UCSD-AML1 (cell line): ENCODE data around the gene ZNF644.
"Not testable (repeated sequence)": the region's sequence is repeated elsewhere in the genome, so short reads cannot be mapped to it uniquely, and the experiment has no call there.

Experiments
- DNase-seq: peaks from one replicate; lab custom pipeline; 2025; ENCODE audit not compliant: unreplicated experiment; lab: John Stamatoyannopoulos, UW

Gene ZNF644

DNA sequence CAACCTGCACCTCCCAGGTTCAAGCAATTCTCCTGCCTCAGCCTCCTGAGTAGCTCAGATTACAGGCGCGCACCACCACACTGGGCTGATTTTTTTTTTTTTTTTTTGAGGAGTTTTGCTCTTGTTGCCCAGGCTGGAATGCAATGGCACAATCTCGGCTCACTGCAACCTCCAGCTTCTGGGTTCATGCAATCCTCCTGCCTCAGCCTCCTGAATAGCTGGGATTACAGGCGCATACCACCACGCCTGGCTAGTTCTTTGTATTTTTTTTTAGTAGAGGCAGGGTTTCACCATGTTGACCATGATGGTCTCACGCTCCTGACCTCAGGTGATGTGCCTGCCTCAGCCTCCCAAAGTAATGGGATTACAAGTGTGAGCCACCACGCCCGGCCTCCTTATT is 93.6 kb downstream of the ZNF644 start:
- DNase-seq: not testable (repeated sequence)

DNA sequence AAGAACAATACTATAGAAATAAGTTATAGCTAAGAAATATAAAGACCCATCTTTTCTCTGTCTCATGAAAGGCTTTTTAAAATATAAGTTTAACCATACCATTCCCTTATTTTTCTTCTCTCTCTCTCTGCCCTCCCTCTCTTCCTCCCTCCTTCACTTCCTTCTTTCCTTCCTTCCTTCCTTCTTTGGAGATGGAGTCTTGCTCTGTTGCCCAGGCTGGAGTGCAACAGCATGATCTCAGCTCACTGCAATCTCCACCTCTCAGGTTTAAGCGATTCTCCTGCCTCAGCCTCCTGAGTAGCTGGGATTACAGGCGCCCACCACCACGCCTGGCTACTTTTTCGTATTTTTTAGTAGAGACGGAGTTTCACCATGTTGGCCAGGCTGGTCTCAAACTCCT is 94.2 kb downstream of the ZNF644 start:
- not testable (repeated sequence) for DNase-seq

DNA sequence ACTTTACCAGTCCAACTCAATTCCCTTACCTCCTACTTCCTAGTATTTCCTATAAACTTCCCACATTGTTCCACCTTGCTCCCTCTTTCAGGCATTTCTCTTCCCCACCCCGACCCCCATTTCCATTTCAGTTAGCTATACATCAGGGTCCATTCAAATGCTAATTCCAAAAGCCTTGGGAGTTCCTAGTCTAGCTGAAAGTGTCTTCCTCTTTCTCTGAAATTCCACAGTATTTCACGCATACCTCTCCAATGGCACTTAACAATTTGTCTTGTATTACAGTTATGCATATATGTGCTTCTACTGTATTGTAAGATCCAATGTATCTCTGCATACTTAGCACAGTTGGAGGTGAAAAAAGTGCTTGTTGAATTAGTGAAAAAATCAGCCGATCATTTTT is 94.9 kb downstream of the ZNF644 start:
- DNase-seq: no peak

DNA sequence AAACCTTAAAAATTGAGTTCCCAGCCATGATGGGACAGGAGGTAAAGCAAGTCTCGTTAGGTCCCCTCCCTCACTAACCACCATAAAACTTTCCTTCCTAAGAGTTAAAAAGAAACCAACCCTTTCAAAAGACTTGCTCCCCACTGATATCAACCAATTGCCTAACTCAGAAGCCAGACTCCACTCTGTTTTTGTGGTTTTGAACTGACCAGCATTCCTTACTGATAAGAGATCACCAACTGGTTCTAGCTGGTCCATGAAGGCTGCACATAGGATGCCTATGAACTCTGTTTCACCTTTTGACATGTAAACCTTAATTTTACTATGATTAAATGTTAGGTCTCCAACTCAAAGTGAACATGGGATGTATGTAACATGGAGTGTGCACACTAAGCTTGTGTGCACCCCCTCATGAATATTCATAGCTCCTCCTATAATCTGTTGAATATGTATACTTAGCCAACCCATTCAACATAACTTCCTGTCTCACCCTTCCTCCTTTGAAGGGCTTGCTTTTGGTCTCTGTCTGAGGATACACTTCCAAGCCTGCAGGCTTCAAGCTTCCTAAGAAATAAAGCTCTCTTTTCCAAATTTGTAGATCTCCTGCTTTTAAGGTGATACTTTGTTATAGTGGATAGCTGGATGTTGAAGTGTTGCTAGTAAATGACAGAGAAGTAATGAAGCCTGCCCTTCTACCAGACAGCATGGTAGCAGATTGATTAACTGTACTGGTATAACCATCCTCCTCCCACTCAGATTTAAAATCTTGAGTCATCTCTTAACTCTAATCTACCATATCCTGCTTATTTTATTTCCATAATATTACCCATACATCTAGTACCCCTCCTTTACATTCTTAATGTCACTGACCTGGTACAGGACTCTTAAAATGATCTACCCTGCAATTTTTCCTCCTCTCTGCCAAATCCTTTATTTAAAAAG is 95.6 kb downstream of the ZNF644 start:
- DNase-seq: no peak

DNA sequence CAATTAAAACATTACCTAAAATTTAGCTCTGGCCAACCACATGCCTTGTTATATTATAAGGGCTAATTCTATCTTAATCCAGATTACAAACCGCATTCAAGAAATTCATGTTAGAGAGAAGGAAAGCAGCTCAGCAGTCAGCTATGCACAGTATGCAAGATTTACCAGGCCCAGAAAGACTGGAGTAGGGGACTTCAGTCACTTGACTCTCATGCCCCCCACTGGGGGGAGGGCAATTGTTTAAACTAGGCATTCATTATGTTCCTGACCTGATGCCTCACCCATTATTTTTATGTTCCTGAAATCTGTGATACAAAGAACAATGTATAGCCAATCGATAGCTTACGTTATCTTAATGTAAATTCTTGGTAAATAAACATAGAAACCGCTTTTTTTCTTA is 96.9 kb downstream of the ZNF644 start:
- DNase-seq: no peak

DNA sequence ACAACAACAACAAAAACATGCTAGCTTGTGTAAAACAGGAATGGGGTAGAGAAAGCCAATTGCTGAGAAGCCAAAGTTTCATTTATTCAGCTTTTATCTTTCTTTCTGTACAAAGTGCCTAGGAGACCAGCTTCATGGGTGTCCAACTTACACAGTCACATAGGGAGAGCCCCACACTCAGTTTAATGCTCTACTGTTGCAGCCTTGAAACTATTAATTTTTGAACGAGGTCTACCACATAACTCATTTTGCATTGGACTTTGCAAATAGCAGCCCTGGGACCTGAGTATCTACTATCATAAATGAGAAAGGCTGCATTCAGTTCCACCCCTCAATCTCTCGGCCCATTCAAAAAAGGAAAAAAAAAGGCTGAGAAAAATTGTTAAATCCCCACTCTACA is 98.8 kb downstream of the ZNF644 start:
- no peak for DNase-seq

DNA sequence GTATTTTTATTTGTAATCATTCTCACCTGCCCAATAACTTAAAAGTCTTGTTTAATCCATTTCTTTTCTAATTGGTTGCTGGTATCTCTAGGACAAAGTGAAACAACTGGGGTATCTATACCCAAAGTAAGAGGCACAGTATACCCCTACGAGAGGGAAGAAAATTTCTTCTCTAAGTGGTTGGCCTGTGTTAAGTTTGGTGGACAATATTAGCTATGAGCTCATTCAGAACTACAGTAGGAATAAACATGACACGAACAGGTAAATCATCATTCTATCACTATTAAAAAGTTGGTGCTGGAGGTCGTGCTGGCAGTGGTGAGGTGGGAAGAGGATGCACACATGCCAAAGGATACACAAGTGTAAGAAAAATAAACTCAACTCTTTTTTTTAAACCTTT is 99.6 kb downstream of the ZNF644 start:
- DNase-seq: no peak

DNA sequence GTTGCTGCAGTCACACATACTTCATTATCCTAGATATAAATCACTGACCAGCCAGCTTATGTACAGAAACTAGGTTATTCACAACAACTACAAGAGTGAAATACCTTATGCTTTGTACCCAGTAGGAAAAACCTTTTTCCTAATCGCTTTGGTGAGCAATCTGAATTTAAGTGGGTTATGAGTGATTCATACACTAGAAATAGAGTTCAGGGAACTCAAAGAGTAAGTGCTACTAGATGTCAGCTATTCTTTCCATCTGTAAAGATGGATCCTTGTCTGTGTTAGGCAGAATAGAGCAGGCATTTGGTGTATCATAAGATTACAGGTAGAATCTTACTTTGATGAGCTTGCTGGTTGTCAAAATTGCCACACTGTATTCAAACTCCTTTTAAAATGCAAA is 101.9 kb downstream of the ZNF644 start:
- DNase-seq: no peak

DNA sequence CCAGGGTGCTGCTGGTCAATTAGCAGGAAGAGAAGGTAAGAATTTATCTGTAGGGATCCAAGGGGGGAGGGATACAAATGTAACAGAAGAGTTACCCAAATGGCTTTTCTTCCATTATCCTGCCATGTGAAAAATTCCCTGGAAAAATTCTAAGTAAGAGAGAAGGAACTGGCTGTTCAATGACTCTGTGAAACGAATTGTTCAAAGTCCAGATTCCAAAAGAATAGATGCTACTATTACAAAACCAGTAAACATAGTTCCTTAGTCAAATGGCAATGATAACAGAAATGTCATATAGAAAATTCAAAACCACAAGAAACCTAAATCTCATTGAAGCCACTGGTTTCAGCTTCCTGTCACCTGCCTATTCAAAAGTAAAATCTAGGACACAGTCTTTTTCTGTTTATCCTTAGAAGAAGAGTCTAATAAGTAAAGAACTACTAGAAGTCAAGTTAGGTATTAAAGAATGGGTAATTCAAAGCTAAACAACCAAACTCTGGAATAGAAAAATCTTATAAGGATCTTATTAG is 102.6 kb downstream of the ZNF644 start:
- DNase-seq: no peak

DNA sequence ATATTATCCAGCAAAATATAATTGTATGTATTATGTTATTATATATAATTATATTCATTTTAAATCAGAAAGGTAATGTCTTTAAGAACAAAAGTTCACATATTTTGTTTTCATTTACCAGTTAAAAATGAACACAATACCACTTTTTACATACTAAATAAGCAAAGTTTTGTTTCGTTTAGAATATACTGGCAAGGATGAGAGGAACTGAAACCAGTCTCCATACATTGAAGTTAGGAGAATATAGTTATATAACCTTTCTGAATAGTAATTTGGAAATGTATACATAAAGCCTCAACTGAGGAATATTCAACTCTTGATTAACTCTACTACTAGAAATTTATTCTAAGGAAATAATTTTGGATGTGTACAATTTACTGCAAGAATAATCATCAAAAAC is 110.5 kb downstream of the ZNF644 start:
- DNase-seq: no peak

DNA sequence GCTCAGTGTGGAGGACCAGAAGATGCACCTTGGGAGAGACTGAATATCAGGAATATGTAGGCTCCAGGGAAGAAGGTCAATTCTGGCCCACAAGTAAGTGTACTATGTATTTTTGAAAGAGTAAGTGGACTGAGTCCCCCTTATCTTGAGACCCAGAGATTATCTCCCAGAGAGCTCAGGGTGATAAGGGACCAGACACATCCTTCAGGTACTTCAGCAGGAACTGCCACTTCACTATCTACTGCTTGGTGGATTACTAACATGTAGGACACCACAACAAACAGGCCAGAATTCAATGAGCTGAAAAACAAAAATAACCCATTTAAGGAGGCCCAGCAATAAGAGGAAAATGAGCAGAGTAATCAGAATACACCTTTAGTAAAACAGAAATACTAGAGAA is 119.2 kb downstream of the ZNF644 start:
- DNase-seq: no peak

DNA sequence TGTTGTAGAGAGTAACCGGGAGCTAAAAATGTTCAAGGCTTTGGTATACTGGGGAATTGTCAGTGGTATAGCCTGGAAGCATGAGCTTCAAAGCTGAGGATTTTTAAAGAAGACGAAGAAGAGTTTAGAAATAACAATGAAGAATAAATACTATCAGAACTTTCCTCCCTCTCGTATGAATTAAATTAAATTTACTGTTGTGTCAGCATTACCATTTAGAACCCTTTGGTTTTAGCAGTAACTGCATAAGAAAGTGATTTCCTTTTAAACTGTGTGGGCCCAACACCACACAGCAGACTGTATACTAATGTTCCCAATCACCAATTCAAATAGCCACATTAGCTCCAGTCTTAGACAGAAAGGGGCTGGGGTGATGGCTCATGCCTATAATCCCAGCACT is 122.6 kb downstream of the ZNF644 start:
- no peak for DNase-seq

DNA sequence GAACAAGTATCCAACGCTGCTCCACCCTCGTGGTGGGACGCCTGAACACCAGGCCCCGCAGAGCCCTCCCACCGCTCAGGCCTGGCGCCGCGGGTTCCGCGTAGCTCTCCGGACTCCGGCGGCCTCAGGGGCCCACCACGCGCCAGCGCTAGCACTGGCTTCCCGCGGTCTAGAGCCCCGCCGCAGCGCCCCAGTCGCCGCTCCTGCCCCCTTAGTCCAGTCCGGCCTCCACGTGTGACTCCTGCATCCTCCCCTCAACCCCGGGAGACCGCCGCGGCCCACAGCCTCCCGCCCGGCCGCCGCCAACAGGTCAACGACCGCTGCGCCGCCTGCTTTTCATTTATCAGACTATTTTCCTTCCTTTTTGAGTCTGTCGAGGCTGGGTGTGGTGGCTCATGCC is 128.2 kb downstream of the ZNF644 start:
- DNase-seq: not testable (repeated sequence)

DNA sequence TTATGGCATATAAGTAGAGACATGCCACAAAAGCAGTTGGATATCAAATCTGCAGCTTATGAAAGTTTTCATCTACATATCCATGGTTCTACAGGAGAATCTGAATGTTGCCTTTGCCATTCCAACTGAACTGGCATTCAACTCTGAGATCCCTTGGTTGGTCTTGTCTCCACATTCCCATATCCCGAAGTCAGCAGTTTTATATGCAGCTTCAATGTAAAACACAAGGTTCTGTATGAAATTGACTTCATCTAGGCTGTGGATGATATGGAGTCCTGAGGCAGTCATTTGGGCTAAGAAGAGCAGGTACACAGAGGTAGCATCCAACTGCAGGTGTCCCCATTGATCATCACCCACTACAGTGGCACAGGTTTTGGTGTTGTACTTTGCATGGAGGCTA is 129.0 kb downstream of the ZNF644 start:
- DNase-seq: not testable (repeated sequence)

DNA sequence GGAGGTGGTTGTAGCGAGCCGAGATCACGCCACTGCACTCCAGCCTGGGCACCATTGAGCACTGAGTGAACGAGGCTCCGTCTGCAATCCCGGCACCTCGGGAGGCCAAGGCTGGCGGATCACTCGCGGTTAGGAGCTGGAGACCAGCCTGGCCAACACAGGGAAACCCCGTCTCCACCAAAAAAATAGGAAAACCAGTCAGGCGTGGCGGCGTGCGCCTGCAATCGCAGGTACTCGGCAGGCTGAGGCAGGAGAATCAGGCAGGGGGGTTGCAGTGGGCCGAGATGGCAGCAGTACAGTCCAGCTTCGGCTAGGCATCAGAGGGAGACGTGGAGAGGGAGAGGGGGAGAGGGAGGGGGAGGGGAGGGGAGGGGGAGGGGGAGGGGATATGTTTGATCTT is 129.6 kb downstream of the ZNF644 start:
- not testable (repeated sequence) for DNase-seq

DNA sequence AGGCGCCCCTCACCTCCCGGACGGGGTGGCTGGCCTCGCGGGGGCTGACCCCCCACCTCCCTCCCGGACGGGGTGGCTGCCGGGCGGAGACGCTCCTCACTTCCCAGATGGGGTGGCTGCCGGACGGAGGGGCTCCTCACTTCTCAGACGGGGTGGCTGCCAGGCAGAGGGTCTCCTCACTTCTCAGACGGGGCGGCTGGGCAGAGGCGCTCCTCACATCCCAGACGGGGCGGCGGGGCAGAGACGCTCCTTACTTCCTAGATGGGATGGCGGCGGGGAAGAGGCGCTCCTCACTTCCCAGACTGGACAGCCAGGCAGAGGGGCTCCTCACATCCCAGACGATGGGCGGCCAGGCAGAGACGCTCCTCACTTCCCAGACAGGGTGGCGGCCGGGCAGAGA is 130.1 kb downstream of the ZNF644 start:
- DNase-seq: not testable (repeated sequence)

DNA sequence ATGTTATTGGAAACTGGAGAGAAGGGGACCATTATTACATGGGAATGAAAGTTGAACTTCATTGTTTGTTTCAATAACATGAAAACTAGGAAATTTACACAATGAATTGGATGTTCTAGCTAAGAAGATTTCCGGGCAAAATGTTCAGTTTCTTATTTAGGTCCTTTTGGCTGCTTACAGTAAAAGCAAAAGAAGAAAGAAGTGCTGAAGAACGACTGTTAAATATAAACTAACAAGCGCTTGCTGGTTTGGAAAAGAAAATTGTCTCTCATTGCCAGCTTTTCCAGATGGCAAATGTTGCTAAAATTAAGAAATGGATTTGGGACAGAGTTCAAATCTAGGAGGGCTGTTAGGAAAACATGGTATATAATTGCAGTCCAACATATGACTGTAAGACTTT is 139.6 kb downstream of the ZNF644 start:
- no peak for DNase-seq

DNA sequence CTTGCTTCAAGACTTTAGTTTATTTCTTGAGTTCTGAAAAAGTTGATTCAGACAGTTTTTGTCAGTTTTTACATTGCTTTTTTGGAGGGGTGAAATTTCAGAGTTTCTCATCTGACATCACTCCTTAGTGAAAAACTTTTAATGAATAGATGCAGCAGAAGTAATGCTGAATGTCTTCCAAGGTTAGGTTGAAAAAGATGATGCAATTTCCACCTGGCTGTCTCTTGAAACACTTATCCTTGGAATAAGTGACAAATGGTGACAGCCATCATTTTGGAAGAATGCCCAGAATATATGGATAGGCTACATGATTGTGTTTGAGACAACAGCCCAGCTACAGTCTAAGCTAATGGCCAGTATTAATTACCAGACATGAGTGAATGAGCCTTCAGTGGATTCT is 140.8 kb downstream of the ZNF644 start:
- DNase-seq: no peak

DNA sequence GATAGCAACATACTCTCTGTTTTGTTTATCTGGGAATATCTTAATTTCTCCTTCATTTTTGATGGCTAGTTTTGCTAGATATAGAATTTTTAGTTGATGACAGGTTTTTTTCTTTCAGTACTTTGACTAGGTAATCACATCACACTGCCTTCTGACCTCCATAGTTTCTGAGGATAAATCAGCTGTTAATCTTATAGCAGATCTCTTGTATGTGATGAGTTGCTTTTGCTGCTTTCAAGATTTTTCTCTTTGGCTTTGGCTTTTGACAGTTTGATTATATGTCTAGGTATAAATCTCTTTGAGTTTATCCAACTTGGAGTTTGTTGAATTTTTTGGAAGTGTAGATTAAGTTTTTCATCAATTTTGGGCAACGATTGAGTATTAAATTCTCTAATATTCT is 142.6 kb downstream of the ZNF644 start:
- no peak for DNase-seq

DNA sequence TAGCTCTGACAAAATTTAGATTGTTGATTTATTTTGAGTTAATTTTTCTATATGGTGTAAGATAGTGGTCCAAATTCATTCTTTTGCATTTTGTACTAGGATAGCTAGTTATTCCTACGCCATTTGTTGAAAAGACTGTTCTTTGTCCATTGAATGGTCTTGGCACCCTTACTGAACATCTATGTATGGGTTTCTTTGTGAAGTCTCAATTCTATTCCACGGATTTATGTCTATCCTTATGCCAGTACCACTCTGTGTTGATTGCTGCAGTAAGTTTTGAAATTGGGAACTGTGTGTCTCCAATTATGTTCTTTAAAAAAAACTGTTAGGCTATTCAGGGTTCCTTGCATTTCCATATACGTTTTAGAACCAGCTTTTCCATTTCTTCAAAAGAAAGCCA is 145.7 kb downstream of the ZNF644 start:
- DNase-seq: no peak
